ENCODE measurements around the gene MRTFB. TPM values are rescaled to one million over a fixed set of nuclear protein-coding genes. Genes with fewer than 3 reads are reported as not detected.

Gene MRTFB
- total RNA-seq, 1 donor from 2014 or later: 32.5 TPM

GRCh38 chr16:14186795-14187221 is 115.7 kb downstream of the MRTFB start:
- DNase-seq: no peak

GRCh38 chr16:14187517-14188338 is 116.6 kb downstream of the MRTFB start:
- no peak for DNase-seq

- no peak for DNase-seq
These were observed 122.3 kb downstream of the MRTFB start for GRCh38 chr16:14193316-14193871.

- DNase-seq: no peak
These were observed 123.6 kb downstream of the MRTFB start for GRCh38 chr16:14194721-14195120.

- DNase-seq: no peak
These were observed 124.9 kb downstream of the MRTFB start for GRCh38 chr16:14196011-14196410.

- no peak for DNase-seq
These were observed 125.4 kb downstream of the MRTFB start for GRCh38 chr16:14196539-14196938.

- DNase-seq: no peak
These were observed 126.9 kb downstream of the MRTFB start for GRCh38 chr16:14198012-14198411.

- DNase-seq: no peak
These were observed 127.5 kb downstream of the MRTFB start for GRCh38 chr16:14198572-14198971.

- DNase-seq: no peak
These were observed 128.1 kb downstream of the MRTFB start for GRCh38 chr16:14199199-14199598.

- DNase-seq: no peak
These were observed 128.5 kb downstream of the MRTFB start for GRCh38 chr16:14199624-14200023.

GRCh38 chr16:14202095-14202494 is 131.0 kb downstream of the MRTFB start:
- DNase-seq: no peak

- DNase-seq: no peak
These were observed 131.6 kb downstream of the MRTFB start for GRCh38 chr16:14202697-14203096.

- no peak for DNase-seq
These were observed 132.0 kb downstream of the MRTFB start for GRCh38 chr16:14203166-14203565.

GRCh38 chr16:14205666-14206065 is 134.5 kb downstream of the MRTFB start:
- DNase-seq: no peak

GRCh38 chr16:14211856-14212543 is 140.9 kb downstream of the MRTFB start:
- no peak for DNase-seq

- no peak for DNase-seq
These were observed 144.8 kb downstream of the MRTFB start for GRCh38 chr16:14215941-14216340.

- DNase-seq: no peak
These were observed 148.9 kb downstream of the MRTFB start for GRCh38 chr16:14219983-14220382.

- no peak for DNase-seq
These were observed 152.5 kb downstream of the MRTFB start for GRCh38 chr16:14223632-14224031.

- DNase-seq: no peak
These were observed 154.3 kb downstream of the MRTFB start for GRCh38 chr16:14225457-14225856.

GRCh38 chr16:14232106-14232864 is 161.2 kb downstream of the MRTFB start:
- no peak for DNase-seq

- DNase-seq: no peak
These were observed 165.3 kb downstream of the MRTFB start for GRCh38 chr16:14236401-14236800.

GRCh38 chr16:14238756-14239155 is 167.6 kb downstream of the MRTFB start:
- DNase-seq: no peak

GRCh38 chr16:14239791-14240190 is 168.7 kb downstream of the MRTFB start:
- no peak for DNase-seq

Data from skin of body (tissue), 2 donors.